A549 (cell line): ENCODE results near the gene SSTR3.

ENCODE experiments used
- BHLHE40 ChIP-seq: IDR thresholded peaks from 2 replicates; pipeline ENCODE4 v1.6.1; 2012; ENCODE audit warnings: low read depth, low read length, inconsistent platforms
- EP300 ChIP-seq, 2 experiments: fragments of >200 bp; sonication (Bioruptor Twin); formaldehyde crosslinking; IDR thresholded peaks; 2 replicates in 1 of 2; 3 replicates in 1 of 2; pipeline ENCODE4 v1.6.1; 2016 to 2017
- ESRRA ChIP-seq: fragments of 150-350 bp; IDR thresholded peaks from 2 replicates; pipeline ENCODE4 v1.6.1; 2014; ENCODE audit warnings: mild to moderate bottlenecking, low read length, borderline replicate concordance
- HDAC2 ChIP-seq: fragments of 200-600 bp; sonication (generic); IDR thresholded peaks from 2 replicates; pipeline ENCODE4 v1.6.1; 2016
- KDM5A ChIP-seq: fragments of 200-600 bp; sonication (generic); IDR thresholded peaks from 2 replicates; pipeline ENCODE4 v1.6.1; 2016; ENCODE audit warnings: antibody characterized with exemption, mild to moderate bottlenecking
- POLR2A ChIP-seq: IDR thresholded peaks from 2 replicates; pipeline ENCODE4 v1.6.1; 2012; ENCODE audit warnings: mild to moderate bottlenecking, low read length
- POLR2AphosphoS2 ChIP-seq: conservative IDR thresholded peaks from 2 replicates; pipeline ENCODE4 v1.6.1; 2012; ENCODE audit warnings: low read length, improper control_type of control experiment, inconsistent platforms
- TF ChIP-seq, protein P1 (sequence below): fragments of >200 bp; sonication (Bioruptor Twin); formaldehyde crosslinking; IDR thresholded peaks from 3 replicates; pipeline ENCODE4 v1.5.1; 2016
- TF ChIP-seq, protein P2 (sequence below): fragments of 150-350 bp; IDR thresholded peaks from 2 replicates; pipeline ENCODE4 v1.6.1; 2014; ENCODE audit warnings: low read depth, mild to moderate bottlenecking, low read length

DNA sequence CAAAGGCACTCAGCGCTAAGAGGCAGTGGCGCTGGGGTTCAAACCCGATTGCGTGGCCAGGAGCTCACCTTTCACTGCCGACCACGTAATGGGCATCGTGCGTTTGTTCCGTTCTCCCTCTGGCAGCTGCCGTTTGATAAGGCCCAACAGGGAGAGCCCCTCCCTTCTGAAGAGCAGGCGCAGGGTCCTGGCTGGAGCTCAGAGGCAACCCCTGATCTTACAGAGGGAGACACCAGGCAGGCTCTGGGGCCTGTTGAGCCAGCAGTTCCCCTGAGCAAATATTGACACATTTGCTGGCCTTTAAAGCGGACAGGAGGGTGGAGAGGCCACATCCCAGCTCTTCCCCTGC, 12.5 kb downstream of the SSTR3 start:
- TF ChIP-seq, protein P1, sequence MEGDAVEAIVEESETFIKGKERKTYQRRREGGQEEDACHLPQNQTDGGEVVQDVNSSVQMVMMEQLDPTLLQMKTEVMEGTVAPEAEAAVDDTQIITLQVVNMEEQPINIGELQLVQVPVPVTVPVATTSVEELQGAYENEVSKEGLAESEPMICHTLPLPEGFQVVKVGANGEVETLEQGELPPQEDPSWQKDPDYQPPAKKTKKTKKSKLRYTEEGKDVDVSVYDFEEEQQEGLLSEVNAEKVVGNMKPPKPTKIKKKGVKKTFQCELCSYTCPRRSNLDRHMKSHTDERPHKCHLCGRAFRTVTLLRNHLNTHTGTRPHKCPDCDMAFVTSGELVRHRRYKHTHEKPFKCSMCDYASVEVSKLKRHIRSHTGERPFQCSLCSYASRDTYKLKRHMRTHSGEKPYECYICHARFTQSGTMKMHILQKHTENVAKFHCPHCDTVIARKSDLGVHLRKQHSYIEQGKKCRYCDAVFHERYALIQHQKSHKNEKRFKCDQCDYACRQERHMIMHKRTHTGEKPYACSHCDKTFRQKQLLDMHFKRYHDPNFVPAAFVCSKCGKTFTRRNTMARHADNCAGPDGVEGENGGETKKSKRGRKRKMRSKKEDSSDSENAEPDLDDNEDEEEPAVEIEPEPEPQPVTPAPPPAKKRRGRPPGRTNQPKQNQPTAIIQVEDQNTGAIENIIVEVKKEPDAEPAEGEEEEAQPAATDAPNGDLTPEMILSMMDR, result peak; percentile 14; the same call in 2 of the 3 replicates
- TF ChIP-seq BHLHE40, result no peak
- no peak for TF ChIP-seq KDM5A
- TF ChIP-seq EP300 (IDR thresholded peaks at IDR 0.05), result no peak
- TF ChIP-seq, protein P2, sequence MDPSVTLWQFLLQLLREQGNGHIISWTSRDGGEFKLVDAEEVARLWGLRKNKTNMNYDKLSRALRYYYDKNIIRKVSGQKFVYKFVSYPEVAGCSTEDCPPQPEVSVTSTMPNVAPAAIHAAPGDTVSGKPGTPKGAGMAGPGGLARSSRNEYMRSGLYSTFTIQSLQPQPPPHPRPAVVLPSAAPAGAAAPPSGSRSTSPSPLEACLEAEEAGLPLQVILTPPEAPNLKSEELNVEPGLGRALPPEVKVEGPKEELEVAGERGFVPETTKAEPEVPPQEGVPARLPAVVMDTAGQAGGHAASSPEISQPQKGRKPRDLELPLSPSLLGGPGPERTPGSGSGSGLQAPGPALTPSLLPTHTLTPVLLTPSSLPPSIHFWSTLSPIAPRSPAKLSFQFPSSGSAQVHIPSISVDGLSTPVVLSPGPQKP, result no peak
- no peak for TF ChIP-seq POLR2A
- TF ChIP-seq ESRRA, result no peak
- TF ChIP-seq POLR2AphosphoS2, result no peak
- TF ChIP-seq HDAC2, result no peak
